GM23248 (cell line): ENCODE data around the gene ARHGEF7. TPM values are rescaled to one million over a fixed set of nuclear protein-coding genes. Genes with fewer than 3 reads are reported as not detected.
A peak's percentile ranks its signal among the peaks of the same experiment; 100 is the strongest.

ENCODE experiments used
- DNase-seq: peaks from one replicate; pipeline ENCODE4 v3.0.0-alpha.2; 2015
- H2AFZ ChIP-seq: fragments of 200-600 bp; sonication (generic); 2 replicates; pipeline ENCODE4 v1.6.1; 2016; ENCODE audit warnings: antibody characterized with exemption
- H3F3A ChIP-seq: fragments of 200-600 bp; sonication (generic); 2 replicates; pipeline ENCODE4 v1.6.1; 2016; ENCODE audit warnings: mild to moderate bottlenecking, antibody characterized with exemption, mixed run types; ENCODE audit not compliant: insufficient read depth
- H3K27ac ChIP-seq: fragments of 200-600 bp; sonication (generic); 2 replicates; pipeline ENCODE4 v1.5.1; 2016; ENCODE audit warnings: mild to moderate bottlenecking
- H3K27me3 ChIP-seq: fragments of 200-600 bp; sonication (generic); replicated peaks from 2 replicates; pipeline ENCODE4 v1.6.1; 2016; ENCODE audit warnings: mild to moderate bottlenecking; ENCODE audit not compliant: insufficient read depth
- H3K36me3 ChIP-seq: fragments of 200-600 bp; sonication (generic); 2 replicates; pipeline ENCODE4 v1.6.1; 2016; ENCODE audit warnings: low read depth, mild to moderate bottlenecking
- H3K4me1 ChIP-seq: fragments of 200-600 bp; sonication (generic); 2 replicates; pipeline ENCODE4 v1.6.1; 2016; ENCODE audit warnings: mild to moderate bottlenecking; ENCODE audit not compliant: insufficient read depth
- H3K4me2 ChIP-seq: fragments of 200-600 bp; sonication (generic); one replicate; pipeline ENCODE4 v1.6.1; 2016; ENCODE audit warnings: mild to moderate bottlenecking; ENCODE audit not compliant: unreplicated experiment
- H3K4me3 ChIP-seq: fragments of 200-600 bp; sonication (generic); 2 replicates; pipeline ENCODE4 v1.5.1; 2016; ENCODE audit warnings: mild to moderate bottlenecking
- H3K79me2 ChIP-seq: fragments of 200-600 bp; sonication (generic); 2 replicates; pipeline ENCODE4 v1.6.1; 2016; ENCODE audit warnings: mild to moderate bottlenecking; ENCODE audit not compliant: insufficient read depth
- H3K9ac ChIP-seq: fragments of 200-600 bp; sonication (generic); 2 replicates; pipeline ENCODE4 v1.6.1; 2016; ENCODE audit warnings: mild to moderate bottlenecking
- H3K9me2 ChIP-seq: fragments of 200-600 bp; sonication (generic); 2 replicates; pipeline ENCODE4 v1.6.1; 2016; ENCODE audit warnings: mixed run types, mild to moderate bottlenecking, moderate library complexity; ENCODE audit not compliant: insufficient read depth
- H3K9me3 ChIP-seq: fragments of 200-600 bp; sonication (generic); one replicate; pipeline ENCODE4 v1.6.1; 2017; ENCODE audit warnings: low read depth
- H4K20me1 ChIP-seq: fragments of 200-600 bp; sonication (generic); 2 replicates; pipeline ENCODE4 v1.6.0; 2016; ENCODE audit not compliant: insufficient read depth
- EZH2 ChIP-seq: fragments of 200-600 bp; sonication (generic); IDR thresholded peaks from 2 replicates; pipeline ENCODE4 v1.6.1; 2018; ENCODE audit warnings: antibody characterized with exemption, mild to moderate bottlenecking; ENCODE audit not compliant: insufficient read depth, poor library complexity, severe bottlenecking
- EZH2phosphoT487 ChIP-seq: fragments of 200-600 bp; sonication (generic); IDR thresholded peaks from 2 replicates; pipeline ENCODE4 v1.6.1; 2018; ENCODE audit warnings: antibody characterized with exemption, moderate library complexity, mild to moderate bottlenecking, low read depth; ENCODE audit not compliant: insufficient read depth
- WGBS, 2 experiments: methylation state at CpG; one replicate each; pipeline ENCODE4 v1.1.6; 2015 to 2017; ENCODE audit warnings: low lambda C conversion rate in 2 of 2, low coverage in 1 of 2; ENCODE audit errors: missing lambda C conversion rate in 2 of 2; 5-methylcytosine and 5-hydroxymethylcytosine counted together
- in situ Hi-C: fragments of 300-500 bp; cut with MboI; formaldehyde crosslinking; loops from 2 replicates; pipeline ENCODE4 v1.15.0; 2020
- polyA plus RNA-seq: library from polyadenylated mRNA; unstranded; fragments of >200 nt; fragmentation: Nextera tagmentation; extraction: Ambion mirVana; gene quantifications from 2 replicates; pipeline ENCODE4 v1.2.1, GENCODE V29; 2016
- total RNA-seq: library from RNA; depleted of rRNA; stranded (reverse); fragments of >200 nt; shearing (Covaris generic); gene quantifications from 2 replicates; pipeline ENCODE4 v1.2.3, GENCODE V29; 2014

Gene ARHGEF7
- total and polyA plus RNA-seq, 2 experiments from 2014 or later: 19.0 to 23.0 TPM

- H3K79me2 ChIP-seq: no peaks in the 10 kb centered on the region
- no peak overlapping the region for H3K27ac ChIP-seq
- H3K9ac ChIP-seq: no peak overlapping the region
- H3K9me3 ChIP-seq: no peaks in the 10 kb centered on the region
- DNase-seq: no peak
- H3K4me3 ChIP-seq: no peak overlapping the region
- no peaks in the 10 kb centered on the region for H3K9me2 ChIP-seq
- H3K36me3 ChIP-seq: no peaks in the 10 kb centered on the region
- WGBS, 2 experiments: 25 to 32% methylated on average over 1 of the region's 1 CpG
- in situ Hi-C loops: no loop called here
- no peaks in the 10 kb centered on the region for H3F3A ChIP-seq
- H2AFZ ChIP-seq: no peak overlapping the region
- no peak overlapping the region for H3K4me2 ChIP-seq
- H3K4me1 ChIP-seq: no peaks in the 10 kb centered on the region
- H4K20me1 ChIP-seq: no peaks in the 10 kb centered on the region
- no peak for TF ChIP-seq EZH2
- TF ChIP-seq EZH2phosphoT487: no peak
- no peaks in the 10 kb centered on the region for H3K27me3 ChIP-seq
Observed at GRCh38 chr13:111142472-111142871, 27.4 kb downstream of the ARHGEF7 start.

DNA sequence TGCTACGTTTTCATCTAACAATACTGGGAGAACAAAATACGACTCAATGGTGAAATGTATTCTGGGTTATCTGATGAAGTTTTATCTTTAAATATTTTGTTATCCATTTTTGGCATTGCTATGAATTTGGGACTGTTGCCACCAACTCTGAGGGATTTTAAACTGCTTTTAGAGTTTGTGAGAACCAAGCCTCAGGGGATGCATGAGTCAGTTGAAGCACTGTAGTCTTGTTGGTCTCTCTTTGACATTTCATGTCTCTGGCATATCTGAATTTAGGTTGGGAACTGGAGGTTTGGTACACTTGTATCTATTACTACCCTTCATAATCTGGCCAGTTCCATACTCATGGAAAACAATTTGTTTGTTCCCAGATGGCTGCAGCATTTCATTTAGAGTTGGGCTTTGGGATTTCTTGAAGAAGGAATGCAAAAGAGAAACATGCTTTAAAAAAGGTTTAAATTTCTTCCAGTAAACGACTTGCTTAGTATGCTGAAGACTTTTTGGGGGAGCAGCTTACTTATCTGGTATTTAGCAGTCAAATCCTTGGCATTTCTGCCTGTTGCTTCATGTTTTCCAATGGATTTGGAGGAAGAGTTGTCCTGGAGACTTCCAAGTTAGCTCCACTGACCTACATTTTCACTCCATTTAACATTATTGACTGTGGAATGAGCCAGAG lies 28.9 kb downstream of the ARHGEF7 start:
- no peak overlapping the region for H3K4me3 ChIP-seq
- no peaks in the 10 kb centered on the region for H3K27me3 ChIP-seq
- no peaks in the 10 kb centered on the region for H4K20me1 ChIP-seq
- H3K9me3 ChIP-seq: no peaks in the 10 kb centered on the region
- WGBS, 2 experiments: 38 to 49% methylated on average over 3 of the region's 3 CpGs
- H3K9me2 ChIP-seq: no peaks in the 10 kb centered on the region
- H3K36me3 ChIP-seq: no peaks in the 10 kb centered on the region
- DNase-seq: peak; percentile 38
- H3K9ac ChIP-seq: no peak overlapping the region
- no peak overlapping the region for H3K27ac ChIP-seq
- in situ Hi-C loops: no loop called here
- no peaks in the 10 kb centered on the region for H3F3A ChIP-seq
- no peak overlapping the region for H3K4me2 ChIP-seq
- H3K79me2 ChIP-seq: no peaks in the 10 kb centered on the region
- no peak overlapping the region for H2AFZ ChIP-seq
- no peaks in the 10 kb centered on the region for H3K4me1 ChIP-seq
- TF ChIP-seq EZH2phosphoT487 (no peak), EZH2 (no peak)

GRCh38 chr13:111145071-111145470 lies 30.0 kb downstream of the ARHGEF7 start:
- DNase-seq: no peak
- H3K9me3 ChIP-seq: no peaks in the 10 kb centered on the region
- no peak overlapping the region for H2AFZ ChIP-seq

DNA sequence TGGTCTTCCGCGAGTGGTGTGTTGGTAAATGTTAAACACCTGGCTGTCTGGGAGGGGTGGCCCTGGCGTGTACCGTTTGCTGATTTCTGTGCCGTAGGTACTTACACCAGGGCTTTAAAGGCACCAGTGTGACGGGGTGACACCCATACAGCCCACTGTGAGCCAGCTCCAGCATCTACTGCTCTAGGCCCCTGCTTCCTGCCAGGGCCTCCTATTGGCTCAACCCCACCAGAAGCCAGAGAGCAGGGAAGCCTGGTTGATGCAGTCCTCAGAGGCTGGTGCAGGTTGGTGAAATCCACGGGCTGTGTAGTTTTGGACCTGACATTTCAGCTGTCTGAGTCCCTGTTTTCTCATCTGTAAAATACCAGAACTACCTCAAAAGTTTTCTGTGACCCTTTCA lies 30.4 kb downstream of the ARHGEF7 start:
- Histone ChIP-seq H3K27ac (no peak overlapping the region), H3K79me2 (no peaks in the 10 kb centered on the region), H3K4me1 (no peaks in the 10 kb centered on the region), H3K4me3 (no peak overlapping the region), H3K9ac (no peak overlapping the region), H2AFZ (no peak overlapping the region), H3K27me3 (no peaks in the 10 kb centered on the region), H3F3A (no peaks in the 10 kb centered on the region), H3K9me2 (no peaks in the 10 kb centered on the region), H4K20me1 (no peaks in the 10 kb centered on the region), H3K36me3 (no peaks in the 10 kb centered on the region), H3K9me3 (no peaks in the 10 kb centered on the region), H3K4me2 (no peak overlapping the region)
- TF ChIP-seq EZH2 (no peak), EZH2phosphoT487 (no peak)
- WGBS, 2 experiments: 56 to 71% methylated on average over 7 of the region's 7 CpGs
- in situ Hi-C loops: no loop called here
- DNase-seq: no peak

More at GRCh38 chr13:111145071-111145470, 30.0 kb downstream of the ARHGEF7 start:
- Histone ChIP-seq H3K27me3 (no peaks in the 10 kb centered on the region), H3K79me2 (no peaks in the 10 kb centered on the region), H3K36me3 (no peaks in the 10 kb centered on the region), H3K27ac (no peak overlapping the region), H3K9ac (no peak overlapping the region), H3K4me2 (no peak overlapping the region), H3K9me2 (no peaks in the 10 kb centered on the region), H3K4me1 (no peaks in the 10 kb centered on the region), H4K20me1 (no peaks in the 10 kb centered on the region), H3F3A (no peaks in the 10 kb centered on the region), H3K4me3 (no peak overlapping the region)
- WGBS, 2 experiments: 53 to 61% methylated on average over 7 of the region's 7 CpGs
- TF ChIP-seq EZH2phosphoT487 (no peak), EZH2 (no peak)
- in situ Hi-C loops: no loop called here

- peak overlapping the region; percentile 81 for H3K4me3 ChIP-seq
- H2AFZ ChIP-seq: peak overlapping the region; percentile 78
- no peaks in the 10 kb centered on the region for H3K27me3 ChIP-seq
- no peaks in the 10 kb centered on the region for H3K9me3 ChIP-seq
- H3F3A ChIP-seq: peaks cover 27% of the 10 kb centered on the region
- no peak for TF ChIP-seq EZH2phosphoT487
- no peak for TF ChIP-seq EZH2
- in situ Hi-C loops: no loop called here
- DNase-seq: peak; percentile 53
- WGBS, 2 experiments: 1 to 3% methylated on average over 11 of the region's 11 CpGs
- H3K4me2 ChIP-seq: peak overlapping the region; percentile 86
- no peaks in the 10 kb centered on the region for H3K36me3 ChIP-seq
- no peaks in the 10 kb centered on the region for H3K9me2 ChIP-seq
- H3K79me2 ChIP-seq: peaks cover 38% of the 10 kb centered on the region
- peaks cover 31% of the 10 kb centered on the region for H3K4me1 ChIP-seq
- H3K27ac ChIP-seq: peak overlapping the region; percentile 95
- H4K20me1 ChIP-seq: no peaks in the 10 kb centered on the region
- peak overlapping the region; percentile 96 for H3K9ac ChIP-seq
Observed at GRCh38 chr13:111152844-111153243, 37.7 kb downstream of the ARHGEF7 start.
